PC-3 (cell line): ENCODE measurements around the gene CHFR. TPM values are rescaled to one million over a fixed set of nuclear protein-coding genes. Genes with fewer than 3 reads are reported as not detected.
A peak's percentile ranks its signal among the peaks of the same experiment; 100 is the strongest.
"Not testable (repeated sequence)": the region's sequence is repeated elsewhere in the genome, so short reads cannot be mapped to it uniquely, and the experiment has no call there.

Experiments used
- ATAC-seq: fragments of 200-7000 bp; cut with Tn5 transposase; 2 replicates; pipeline ENCODE4 v1.9.1; 2020; ENCODE audit warnings: mild to moderate bottlenecking, moderate library complexity
- BruUV-seq: library from RNA; stranded (reverse); fragments of 400-500 nt; replicated peaks from 2 replicates; lab custom pipeline; 2021; lab: Mats Ljungman, UMichigan
- CTCF ChIA-PET: fragments of 300-600 bp; sonication (Branson Sonifier 250); formaldehyde crosslinking; loops from one replicate; lab custom pipeline; 2022; ENCODE audit warnings: antibody characterized with exemption; lab: Charles Lee
- POLR2A ChIA-PET: fragments of 300-600 bp; sonication (Branson Sonifier 250); formaldehyde crosslinking; loops from one replicate; lab custom pipeline; 2022; ENCODE audit warnings: antibody characterized with exemption; ENCODE audit not compliant: unreplicated experiment; lab: Charles Lee
- DNase-seq: peaks from one replicate; pipeline ENCODE4 v3.0.0-alpha.2; 2015
- H2AFZ ChIP-seq: fragments of 300-600 bp; sonication (generic); 2 replicates; pipeline ENCODE4 v1.6.0; 2016; ENCODE audit warnings: antibody characterized with exemption, low read length
- H3F3A ChIP-seq: fragments of 300-600 bp; sonication (generic); one replicate; pipeline ENCODE4 v1.6.0; 2017; ENCODE audit warnings: antibody characterized with exemption, low read length, control low read depth, mild to moderate bottlenecking; ENCODE audit not compliant: unreplicated experiment
- H3K27ac ChIP-seq: fragments of 300-600 bp; sonication (generic); 2 replicates; pipeline ENCODE4 v1.5.1; 2016; ENCODE audit warnings: mild to moderate bottlenecking, low read length
- H3K27me3 ChIP-seq: fragments of 300-600 bp; sonication (generic); 2 replicates; pipeline ENCODE4 v1.6.1; 2016; ENCODE audit warnings: low read length, mixed read lengths
- H3K36me3 ChIP-seq: fragments of 300-600 bp; sonication (generic); 2 replicates; pipeline ENCODE4 v1.6.1; 2016; ENCODE audit warnings: low read depth, mixed run types, low read length, mixed read lengths
- H3K4me1 ChIP-seq: fragments of 300-600 bp; sonication (generic); 2 replicates; pipeline ENCODE4 v1.5.1; 2016; ENCODE audit warnings: low read length; ENCODE audit not compliant: insufficient read depth
- H3K4me2 ChIP-seq: fragments of 300-600 bp; sonication (generic); 2 replicates; pipeline ENCODE4 v1.6.0; 2016; ENCODE audit warnings: low read length
- H3K4me3 ChIP-seq: fragments of 300-600 bp; sonication (generic); 2 replicates; pipeline ENCODE4 v1.5.1; 2016; ENCODE audit warnings: mild to moderate bottlenecking, low read length, mixed read lengths
- H3K79me2 ChIP-seq: fragments of 300-600 bp; sonication (generic); 2 replicates; pipeline ENCODE4 v1.6.1; 2017; ENCODE audit warnings: low read length, mixed read lengths
- H3K9ac ChIP-seq: fragments of 300-600 bp; sonication (generic); 2 replicates; pipeline ENCODE4 v1.6.0; 2016; ENCODE audit warnings: mild to moderate bottlenecking, low read length
- H3K9me2 ChIP-seq: fragments of 300-600 bp; sonication (generic); replicated peaks from 2 replicates; pipeline ENCODE4 v1.6.1; 2016; ENCODE audit warnings: mixed run types, low read length, mixed read lengths
- H3K9me3 ChIP-seq: fragments of 300-600 bp; sonication (generic); 2 replicates; pipeline ENCODE4 v1.6.1; 2016; ENCODE audit warnings: low read length, mixed read lengths
- H4K20me1 ChIP-seq: fragments of 300-600 bp; sonication (generic); 2 replicates; pipeline ENCODE4 v1.6.1; 2016; ENCODE audit warnings: low read length, mixed read lengths
- EZH2 ChIP-seq: fragments of 300-600 bp; sonication (generic); IDR thresholded peaks from one replicate; pipeline ENCODE4 v1.6.1; 2017; ENCODE audit warnings: antibody characterized with exemption, mild to moderate bottlenecking, low read length; ENCODE audit not compliant: unreplicated experiment
- EZH2phosphoT487 ChIP-seq: fragments of 300-600 bp; sonication (generic); IDR thresholded peaks from 2 replicates; pipeline ENCODE4 v1.6.1; 2018; ENCODE audit warnings: mild to moderate bottlenecking, antibody characterized with exemption, low read length, borderline replicate concordance
- intact Hi-C: fragments of 100-400 bp; cut with micrococcal nuclease; formaldehyde crosslinking; loops from 2 replicates; pipeline ENCODE4 v1.9.0; 2023
- total RNA-seq: library from RNA; depleted of rRNA; stranded (reverse); fragments of >200 nt; gene quantifications from 2 replicates; pipeline ENCODE4 v1.2.3, GENCODE V29; 2014
- TF ChIP-seq, protein P1 (sequence below): fragments of 300-600 bp; sonication (generic); conservative IDR thresholded peaks from 2 replicates; pipeline ENCODE4 v1.5.1; 2017; ENCODE audit warnings: antibody characterized with exemption, low read depth, mild to moderate bottlenecking, low read length

The CHFR gene
- total RNA-seq, 1 experiment from 2014 or later, result 23.3 TPM

DNA sequence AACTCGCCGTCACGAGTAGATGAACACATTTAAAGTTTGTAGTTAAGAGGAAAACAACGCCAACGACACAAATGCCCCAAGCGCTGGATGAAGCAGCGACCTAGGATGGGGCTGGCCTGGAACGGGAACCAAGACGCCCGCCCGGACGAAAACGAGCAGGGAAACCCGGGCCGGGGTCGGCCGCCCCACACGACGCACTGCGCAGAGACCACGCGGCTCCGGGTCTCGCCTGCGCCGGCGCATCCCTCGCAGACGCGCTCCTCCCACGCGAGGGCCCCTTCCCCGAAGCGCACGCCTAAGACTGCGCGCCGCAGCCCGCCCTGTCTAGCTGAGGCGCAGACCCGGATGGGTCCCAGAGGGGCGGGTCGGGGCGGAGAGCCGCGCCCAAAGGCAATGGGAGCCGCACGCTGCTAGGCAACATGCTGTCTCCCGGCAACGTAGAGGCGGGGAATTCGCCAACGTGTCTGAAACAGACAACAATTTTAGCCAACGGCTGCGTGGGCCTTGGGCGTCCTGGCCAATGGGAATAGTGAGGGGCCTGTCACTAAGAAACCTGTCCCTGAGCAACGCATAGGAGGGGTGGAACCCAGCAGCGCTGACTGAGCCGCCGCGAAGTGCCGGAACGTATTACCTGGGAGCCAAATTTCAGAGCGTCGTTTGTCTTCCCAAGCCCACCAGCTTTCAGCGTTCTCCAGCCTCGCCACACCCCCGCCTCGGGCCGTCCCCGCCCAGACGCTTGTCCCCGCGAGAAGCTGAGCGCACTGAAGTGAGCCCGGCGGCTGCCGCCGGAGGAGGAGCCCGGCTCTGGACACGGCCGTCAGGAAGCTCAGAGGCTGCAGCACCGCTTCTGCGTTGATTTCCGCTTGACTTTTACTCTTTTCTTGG is 21.0 kb upstream of the CHFR start:
- Histone ChIP-seq H3K36me3 (peaks cover 9% of the 10 kb centered on the region), H3F3A (no peaks in the 10 kb centered on the region), H3K79me2 (no peaks in the 10 kb centered on the region), H3K4me3 (peak overlapping the region; percentile 76), H3K9me3 (peaks cover 18% of the 10 kb centered on the region), H2AFZ (peak overlapping the region; percentile 90), H3K9me2 (no peaks in the 10 kb centered on the region), H3K27me3 (no peaks in the 10 kb centered on the region), H4K20me1 (no peaks in the 10 kb centered on the region), H3K4me2 (peak overlapping the region; percentile 85), H3K27ac (peak overlapping the region; percentile 52), H3K9ac (peak overlapping the region; percentile 77), H3K4me1 (peaks cover 3% of the 10 kb centered on the region; the same call in 1 of the 2 replicates)
- POLR2A ChIA-PET, result interaction anchor here (0.6 to 0.7 kb wide), 2 partner anchors 23 to 33 kb away, joined by 3 to 4 read pairs; no protein-coding TSS in a partner anchor
- intact Hi-C loops, result loop anchor here (1.0 to 2.0 kb wide), 2 partner anchors 21 to 48 kb away; partner anchors contain the start of genes CHFR and ZNF605
- TF ChIP-seq, protein P1, sequence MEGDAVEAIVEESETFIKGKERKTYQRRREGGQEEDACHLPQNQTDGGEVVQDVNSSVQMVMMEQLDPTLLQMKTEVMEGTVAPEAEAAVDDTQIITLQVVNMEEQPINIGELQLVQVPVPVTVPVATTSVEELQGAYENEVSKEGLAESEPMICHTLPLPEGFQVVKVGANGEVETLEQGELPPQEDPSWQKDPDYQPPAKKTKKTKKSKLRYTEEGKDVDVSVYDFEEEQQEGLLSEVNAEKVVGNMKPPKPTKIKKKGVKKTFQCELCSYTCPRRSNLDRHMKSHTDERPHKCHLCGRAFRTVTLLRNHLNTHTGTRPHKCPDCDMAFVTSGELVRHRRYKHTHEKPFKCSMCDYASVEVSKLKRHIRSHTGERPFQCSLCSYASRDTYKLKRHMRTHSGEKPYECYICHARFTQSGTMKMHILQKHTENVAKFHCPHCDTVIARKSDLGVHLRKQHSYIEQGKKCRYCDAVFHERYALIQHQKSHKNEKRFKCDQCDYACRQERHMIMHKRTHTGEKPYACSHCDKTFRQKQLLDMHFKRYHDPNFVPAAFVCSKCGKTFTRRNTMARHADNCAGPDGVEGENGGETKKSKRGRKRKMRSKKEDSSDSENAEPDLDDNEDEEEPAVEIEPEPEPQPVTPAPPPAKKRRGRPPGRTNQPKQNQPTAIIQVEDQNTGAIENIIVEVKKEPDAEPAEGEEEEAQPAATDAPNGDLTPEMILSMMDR, result no peak
- no peak for TF ChIP-seq EZH2phosphoT487
- no peak for TF ChIP-seq EZH2
- BruUV-seq, result no TSS peak
- peak; percentile 97 for ATAC-seq
- peak; percentile 100 for DNase-seq
- CTCF ChIA-PET, result no interaction called here

DNA sequence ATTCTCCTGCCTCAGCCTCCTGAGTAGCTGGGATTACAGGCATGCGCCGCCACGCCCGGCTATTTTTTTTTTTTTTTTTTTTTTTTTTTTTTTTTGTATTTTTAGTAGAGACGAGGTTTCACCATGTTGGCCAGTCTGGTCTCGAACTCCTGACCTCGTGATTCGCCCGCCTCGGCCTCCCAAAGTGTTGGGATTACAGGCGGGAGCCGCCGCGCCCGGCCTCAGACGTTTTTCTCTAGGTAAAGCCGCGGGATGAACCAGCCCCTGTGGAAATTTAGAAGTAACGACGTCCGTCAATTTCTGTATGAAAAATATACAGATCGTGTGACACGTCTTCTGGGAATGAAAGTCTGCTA is 20.4 kb upstream of the CHFR start:
- peak overlapping the region; percentile 89 for H2AFZ ChIP-seq
- H3K9ac ChIP-seq, result peak overlapping the region; percentile 49
- H3K79me2 ChIP-seq, H3K36me3 ChIP-seq, POLR2A ChIA-PET, H3K4me1 ChIP-seq, H3K27me3 ChIP-seq, CTCF ChIA-PET, DNase-seq, ATAC-seq, H4K20me1 ChIP-seq, H3K27ac ChIP-seq, H3K9me2 ChIP-seq, H3F3A ChIP-seq: not testable (repeated sequence)
- H3K4me3 ChIP-seq, result peak overlapping the region; percentile 76
- intact Hi-C loops, result loop anchor here (1.0 to 2.0 kb wide), 2 partner anchors 20 to 49 kb away; partner anchors contain the start of genes CHFR and ZNF605
- H3K4me2 ChIP-seq, result peak overlapping the region; percentile 85
- TSS peak; percentile 62 for BruUV-seq
- peaks cover 16% of the 10 kb centered on the region for H3K9me3 ChIP-seq

DNA sequence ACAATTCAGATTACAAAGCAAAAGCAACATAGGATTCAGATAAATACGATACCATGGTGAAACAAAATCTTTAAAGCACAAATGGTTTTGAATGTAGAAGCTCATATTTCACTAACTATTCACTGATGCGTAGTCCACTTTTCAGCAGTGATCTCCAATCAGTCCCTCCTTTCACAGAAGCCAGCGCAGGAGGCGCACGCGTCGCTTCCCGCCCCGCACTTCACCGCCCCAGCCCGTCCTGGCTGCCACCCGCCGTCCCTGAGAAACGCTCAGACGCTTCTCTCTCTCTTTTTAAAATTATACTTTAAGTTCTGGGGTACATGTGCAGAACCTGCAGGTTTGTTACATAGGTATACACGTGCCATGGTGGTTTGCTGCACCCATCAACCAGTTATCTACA is 19.8 kb upstream of the CHFR start:
- H3K79me2 ChIP-seq, result no peaks in the 10 kb centered on the region
- H3K4me3 ChIP-seq, result no peak overlapping the region
- ChIA-PET POLR2A (no interaction called here), CTCF (no interaction called here)
- H3K9me2 ChIP-seq, result no peaks in the 10 kb centered on the region
- no peak for ATAC-seq
- intact Hi-C loops, result no loop called here
- DNase-seq, result no peak
- peaks cover 3% of the 10 kb centered on the region; the same call in 1 of the 2 replicates for H3K4me1 ChIP-seq
- TF ChIP-seq EZH2phosphoT487, result no peak
- TF ChIP-seq EZH2, result no peak
- TF ChIP-seq, protein P1, result no peak
- H2AFZ ChIP-seq, result no peak overlapping the region
- H3K36me3 ChIP-seq, result peaks cover 9% of the 10 kb centered on the region
- no peaks in the 10 kb centered on the region for H3K27me3 ChIP-seq
- H3K9ac ChIP-seq, result no peak overlapping the region
- BruUV-seq, result no TSS peak
- H4K20me1 ChIP-seq, result no peaks in the 10 kb centered on the region
- H3F3A ChIP-seq, result no peaks in the 10 kb centered on the region
- no peak overlapping the region for H3K27ac ChIP-seq
- no peak overlapping the region for H3K4me2 ChIP-seq
- H3K9me3 ChIP-seq, result peaks cover 16% of the 10 kb centered on the region
